NCI-H128 (cell line): Measurements from ENCODE around the gene PRDX4.
"Not testable (repeated sequence)": the region's sequence is repeated elsewhere in the genome, so short reads cannot be mapped to it uniquely, and the experiment has no call there.

ENCODE experiments used
- DNase-seq: peaks from one replicate; lab custom pipeline; 2025; ENCODE audit not compliant: unreplicated experiment; lab: John Stamatoyannopoulos, UW

PRDX4 gene

DNA sequence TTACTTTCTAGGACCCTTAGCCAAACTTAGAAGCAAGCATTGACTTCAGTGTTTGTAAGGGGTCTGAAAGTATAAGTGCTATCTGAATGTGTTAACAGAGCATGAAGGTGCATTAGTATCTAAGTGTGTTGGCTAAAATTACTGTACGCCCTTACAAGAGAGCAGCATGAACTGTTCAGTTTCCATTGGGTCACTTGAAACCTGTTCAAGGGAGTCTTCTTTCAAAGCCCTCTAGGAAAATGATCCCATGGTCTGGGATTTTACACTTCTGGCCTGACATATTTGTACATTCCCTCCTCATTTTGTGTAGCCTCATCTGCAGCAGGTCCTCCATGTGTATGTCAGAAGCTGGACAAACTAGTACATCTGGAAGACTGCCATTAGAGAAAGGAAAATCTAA lies 3.2 kb downstream of the PRDX4 start:
- DNase-seq: no peak

- no peak for DNase-seq
Measured at GRCh38 chrX:23673108-23673507, 5.8 kb downstream of the PRDX4 start.

GRCh38 chrX:23676486-23676885 lies 9.2 kb downstream of the PRDX4 start:
- DNase-seq: not testable (repeated sequence)

GRCh38 chrX:23692166-23692565 lies 24.9 kb downstream of the PRDX4 start:
- no peak for DNase-seq

DNA sequence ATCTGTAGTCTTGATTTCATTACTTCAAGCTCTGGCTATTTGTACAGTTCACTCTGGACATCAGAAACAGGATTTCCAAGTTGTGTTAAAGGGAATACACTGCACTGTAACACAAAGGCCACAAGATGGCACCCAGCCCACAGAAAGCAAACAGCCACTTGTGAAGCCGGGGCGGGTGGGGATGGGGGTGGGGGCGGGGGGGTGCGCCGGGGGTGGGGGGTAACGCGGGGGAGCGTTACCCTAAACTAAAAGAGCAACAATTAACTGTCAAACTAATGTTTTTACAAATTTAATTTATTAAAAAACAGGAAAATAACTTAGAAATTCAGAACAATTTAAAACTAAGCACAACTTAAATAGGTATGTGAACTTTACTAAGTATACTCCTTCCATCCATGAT lies 27.3 kb downstream of the PRDX4 start:
- DNase-seq: peak; percentile 6

GRCh38 chrX:23699636-23700194 lies 32.4 kb downstream of the PRDX4 start:
- DNase-seq: no peak

DNA sequence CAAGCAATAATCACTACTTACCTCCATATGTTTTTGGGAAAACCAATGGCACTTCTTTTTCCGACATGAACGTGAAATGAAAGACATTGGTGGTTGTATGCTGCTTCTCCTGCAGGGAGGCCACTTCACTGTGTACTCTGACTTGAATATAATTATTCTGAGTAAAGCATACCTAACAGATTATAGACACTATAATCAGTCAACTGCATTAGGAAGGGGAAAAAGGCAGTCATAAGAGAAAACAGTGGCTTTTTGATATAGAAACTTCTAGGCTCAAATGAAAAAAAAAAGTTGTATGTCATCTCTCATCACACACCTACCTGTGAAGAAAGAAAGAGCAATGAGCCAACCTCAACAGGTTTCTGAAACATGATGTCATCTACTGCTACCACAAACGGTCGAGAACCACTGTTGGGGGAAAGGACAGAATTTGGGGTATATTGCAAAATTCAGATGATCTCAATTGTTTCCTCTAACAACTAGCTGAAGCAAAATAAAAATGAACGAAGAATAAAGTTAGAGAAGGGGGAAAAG lies 37.4 kb downstream of the PRDX4 start:
- DNase-seq: no peak

DNA sequence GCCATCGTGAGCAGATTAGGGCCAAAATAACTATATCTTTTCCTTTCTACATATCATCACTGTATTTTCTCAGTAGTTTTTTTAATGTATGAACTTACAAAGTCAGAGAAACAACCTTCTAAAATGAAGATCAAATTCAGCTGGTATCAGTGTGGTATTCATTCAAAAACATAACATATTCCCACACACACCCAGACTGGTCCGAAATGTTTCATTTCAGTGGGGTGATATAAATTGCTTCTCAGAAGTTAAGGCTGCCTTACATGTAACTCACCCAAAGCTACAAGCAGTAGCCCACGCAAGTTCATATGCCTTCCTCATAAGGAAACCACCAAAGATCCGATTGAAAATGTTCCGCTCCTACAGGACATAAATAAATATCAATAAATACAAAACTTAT lies 37.9 kb downstream of the PRDX4 start:
- DNase-seq: no peak

GRCh38 chrX:23720117-23720677 lies 52.9 kb downstream of the PRDX4 start:
- DNase-seq: no peak

DNA sequence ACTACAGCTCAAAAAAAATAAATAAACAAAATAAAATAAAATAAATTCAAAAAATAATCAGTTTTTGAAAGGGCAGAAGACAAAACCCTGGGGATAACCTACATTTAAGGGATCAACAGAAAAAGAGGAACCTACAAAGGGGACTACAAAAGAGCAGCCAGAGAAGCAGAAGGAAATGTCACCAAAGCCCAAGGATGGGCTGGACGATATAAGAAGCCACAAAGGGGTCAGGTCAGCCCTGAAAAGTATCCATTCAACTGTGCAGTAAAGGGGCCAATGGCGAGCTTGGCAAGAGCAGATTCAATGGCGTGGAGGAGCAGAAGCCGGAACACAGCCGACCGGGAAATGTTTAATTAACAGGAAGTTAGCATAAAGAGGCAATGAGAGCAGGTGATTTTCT lies 58.9 kb downstream of the PRDX4 start:
- no peak for DNase-seq

GRCh38 chrX:23727206-23727605 lies 59.9 kb downstream of the PRDX4 start:
- DNase-seq: no peak

- no peak for DNase-seq
Measured at GRCh38 chrX:23729214-23729613, 61.9 kb downstream of the PRDX4 start.

DNA sequence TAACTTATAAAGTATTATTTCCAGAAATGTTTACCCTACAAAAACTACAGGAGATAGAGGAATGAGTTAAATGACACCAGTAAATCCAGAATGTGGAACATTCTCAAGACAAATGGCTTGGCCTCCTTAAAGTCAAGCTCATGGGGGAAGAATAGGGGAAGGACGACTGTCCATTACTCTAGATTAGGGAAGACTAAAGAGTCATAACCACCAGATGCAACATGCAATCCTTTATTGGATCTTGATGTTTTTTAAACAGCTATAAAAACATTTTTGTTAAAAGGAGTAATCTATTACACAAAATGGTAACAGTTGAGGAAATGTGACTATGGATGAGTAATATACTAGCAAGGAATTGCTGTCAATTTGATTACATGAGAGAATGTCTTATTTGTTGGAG lies 64.7 kb downstream of the PRDX4 start:
- no peak for DNase-seq

- DNase-seq: no peak
Measured at GRCh38 chrX:23732704-23733103, 65.4 kb downstream of the PRDX4 start.
